Measurements from ENCODE around the gene HNF1B. TPM values are rescaled to one million over a fixed set of nuclear protein-coding genes. Genes with fewer than 3 reads are reported as not detected.
A peak's percentile ranks its signal among the peaks of the same experiment; 100 is the strongest.

The HNF1B gene
- total RNA-seq, 2 donors from 2014 or later = 22.3 to 37.6 TPM

GRCh38 chr17:37750768-37751475 lies 6.1 kb upstream of the HNF1B start:
- ATAC-seq = peak; percentile 51
- H3K27ac ChIP-seq = peak overlapping the region; percentile 7 to 76 (median 68)
- peak; percentile 36 to 74 (median 50) for DNase-seq
- no peaks in the 10 kb centered on the region for H3K27me3 ChIP-seq
- TF ChIP-seq POLR2A (IDR thresholded peaks at IDR 0.05) = no peak
- TF ChIP-seq, protein P1, sequence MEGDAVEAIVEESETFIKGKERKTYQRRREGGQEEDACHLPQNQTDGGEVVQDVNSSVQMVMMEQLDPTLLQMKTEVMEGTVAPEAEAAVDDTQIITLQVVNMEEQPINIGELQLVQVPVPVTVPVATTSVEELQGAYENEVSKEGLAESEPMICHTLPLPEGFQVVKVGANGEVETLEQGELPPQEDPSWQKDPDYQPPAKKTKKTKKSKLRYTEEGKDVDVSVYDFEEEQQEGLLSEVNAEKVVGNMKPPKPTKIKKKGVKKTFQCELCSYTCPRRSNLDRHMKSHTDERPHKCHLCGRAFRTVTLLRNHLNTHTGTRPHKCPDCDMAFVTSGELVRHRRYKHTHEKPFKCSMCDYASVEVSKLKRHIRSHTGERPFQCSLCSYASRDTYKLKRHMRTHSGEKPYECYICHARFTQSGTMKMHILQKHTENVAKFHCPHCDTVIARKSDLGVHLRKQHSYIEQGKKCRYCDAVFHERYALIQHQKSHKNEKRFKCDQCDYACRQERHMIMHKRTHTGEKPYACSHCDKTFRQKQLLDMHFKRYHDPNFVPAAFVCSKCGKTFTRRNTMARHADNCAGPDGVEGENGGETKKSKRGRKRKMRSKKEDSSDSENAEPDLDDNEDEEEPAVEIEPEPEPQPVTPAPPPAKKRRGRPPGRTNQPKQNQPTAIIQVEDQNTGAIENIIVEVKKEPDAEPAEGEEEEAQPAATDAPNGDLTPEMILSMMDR (IDR thresholded peaks at IDR 0.05) = no peak
- no peak overlapping the region for H3K4me3 ChIP-seq
- 21 to 29% methylated on average over 10 of the region's 10 CpGs for WGBS, 2 donors
- H3K36me3 ChIP-seq (replicated peaks in 1 of 2; ENCODE audit: insufficient read depth in 1 of 2, low read depth in 2 of 2) = no peaks in the 10 kb centered on the region
- intact Hi-C loops (cut with DNase I) = loop anchor here (10.0 kb wide), 1 partner anchor 46 kb away; no protein-coding TSS in a partner anchor
- no peaks in the 10 kb centered on the region for H3K9me3 ChIP-seq
- peaks cover 65% of the 10 kb centered on the region for H3K4me1 ChIP-seq

- H3K36me3 ChIP-seq (replicated peaks in 1 of 2; ENCODE audit: insufficient read depth in 1 of 2, low read depth in 2 of 2) = no peaks in the 10 kb centered on the region
- H3K27ac ChIP-seq = peak overlapping the region; percentile 7 to 76 (median 68)
- no peak for TF ChIP-seq POLR2A (IDR thresholded peaks at IDR 0.05)
- TF ChIP-seq, protein P1 (IDR thresholded peaks at IDR 0.05) = no peak
- H3K9me3 ChIP-seq = no peaks in the 10 kb centered on the region
- intact Hi-C loops (cut with DNase I) = loop anchor here (10.0 kb wide), 1 partner anchor 45 kb away; no protein-coding TSS in a partner anchor
- ATAC-seq (peak; percentile 1), DNase-seq (no peak)
- 24 to 29% methylated on average over 5 of the region's 5 CpGs for WGBS, 2 donors
- H3K4me3 ChIP-seq = no peak overlapping the region
- peaks cover 66% of the 10 kb centered on the region for H3K4me1 ChIP-seq
- no peaks in the 10 kb centered on the region for H3K27me3 ChIP-seq
These were observed 5.4 kb upstream of the HNF1B start for GRCh38 chr17:37750292-37750691.

DNA sequence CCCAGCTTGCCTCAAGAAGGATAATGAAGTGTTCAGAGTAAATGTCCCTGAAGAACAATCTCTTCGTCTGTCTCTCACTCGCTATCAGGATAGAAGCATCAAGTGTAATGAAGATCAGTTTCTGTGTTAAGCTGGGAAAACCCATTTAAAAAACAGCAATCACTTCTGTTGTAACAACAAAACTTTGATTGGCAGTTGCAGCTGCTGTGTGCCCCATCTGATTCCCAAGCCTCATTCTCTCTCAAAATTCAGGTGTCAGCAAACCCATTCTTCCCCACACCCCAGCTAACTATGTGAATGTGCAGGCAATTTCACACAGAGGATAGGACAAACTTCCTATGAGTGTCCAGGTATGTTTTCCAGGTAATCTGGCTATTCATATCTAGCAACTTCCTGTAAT lies 2.4 kb upstream of the HNF1B start:
- Histone ChIP-seq H3K4me3 (no peak overlapping the region), H3K36me3 (replicated peaks in 1 of 2; ENCODE audit: insufficient read depth in 1 of 2, low read depth in 2 of 2) (no peaks in the 10 kb centered on the region), H3K27ac (peak overlapping the region in 3 of 4 donors; percentile 90 to 98 (median 95)), H3K27me3 (no peaks in the 10 kb centered on the region), H3K9me3 (no peaks in the 10 kb centered on the region), H3K4me1 (peaks cover 52% of the 10 kb centered on the region)
- ATAC-seq (no peak), DNase-seq (no peak)
- 15 to 33% methylated on average over 2 of the region's 2 CpGs for WGBS, 2 donors
- TF ChIP-seq, protein P1 (IDR thresholded peaks at IDR 0.05) = no peak
- TF ChIP-seq POLR2A (IDR thresholded peaks at IDR 0.05) = no peak
- intact Hi-C loops (cut with DNase I) = no loop called here

DNA sequence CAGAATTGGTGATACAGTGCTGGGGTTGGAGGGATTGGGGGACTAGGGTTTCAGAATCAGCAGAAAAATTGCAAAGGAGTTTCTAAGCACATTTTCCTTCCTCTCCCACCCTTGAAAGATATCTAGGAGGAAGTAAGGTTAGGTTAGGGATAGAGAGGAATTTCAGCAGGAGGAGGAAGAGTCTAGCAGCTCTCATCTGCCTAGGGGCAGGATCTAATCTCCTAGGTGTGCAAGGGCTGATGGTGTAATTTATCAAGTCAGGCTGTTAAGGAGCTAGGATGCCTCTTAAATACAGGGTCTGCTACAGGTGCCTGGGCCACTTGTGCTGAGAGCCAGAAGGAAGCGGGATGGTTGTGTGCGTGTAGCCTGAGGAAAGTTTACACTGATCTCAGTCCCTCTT lies 1.8 kb upstream of the HNF1B start:
- peaks cover 48% of the 10 kb centered on the region for H3K4me1 ChIP-seq
- no peaks in the 10 kb centered on the region for H3K36me3 ChIP-seq (replicated peaks in 1 of 2; ENCODE audit: insufficient read depth in 1 of 2, low read depth in 2 of 2)
- no peaks in the 10 kb centered on the region for H3K27me3 ChIP-seq
- no peak for TF ChIP-seq POLR2A (IDR thresholded peaks at IDR 0.05)
- TF ChIP-seq, protein P1 (IDR thresholded peaks at IDR 0.05) = no peak
- no peak overlapping the region for H3K4me3 ChIP-seq
- ATAC-seq = no peak
- H3K9me3 ChIP-seq = no peaks in the 10 kb centered on the region
- no peak for DNase-seq
- intact Hi-C loops (cut with DNase I) = no loop called here
- H3K27ac ChIP-seq = peak overlapping the region in 3 of 4 donors; percentile 90 to 98 (median 95)
- WGBS, 2 donors = 23% methylated on average over 2 of the region's 2 CpGs
